Neural cell (in vitro differentiated cells): Measurements from ENCODE around the gene SCUBE1.

ENCODE experiments used
- CTCF ChIP-seq: fragments of 450-650 bp; IDR thresholded peaks from 2 replicates; pipeline ENCODE4 v1.5.1; 2014; ENCODE audit warnings: antibody characterized with exemption, mild to moderate bottlenecking, moderate library complexity; ENCODE audit not compliant: poor library complexity, severe bottlenecking
- EZH2 ChIP-seq: fragments of 200-600, 300-800 bp; shearing (Covaris generic), sonication (generic); IDR thresholded peaks from 2 replicates; pipeline ENCODE4 v1.6.1; 2014; ENCODE audit warnings: antibody characterized with exemption, low read length, borderline replicate concordance, mild to moderate bottlenecking; ENCODE audit not compliant: insufficient read depth, poor library complexity, severe bottlenecking
- POLR2AphosphoS5 ChIP-seq: IDR thresholded peaks from 2 replicates; pipeline ENCODE4 v1.6.1; 2012
- REST ChIP-seq: IDR thresholded peaks from 2 replicates; pipeline ENCODE4 v1.6.1; 2012; ENCODE audit warnings: borderline replicate concordance

- TF ChIP-seq CTCF (no peak), EZH2 (no peak), REST (no peak), POLR2AphosphoS5 (no peak)
These were observed 178.5 kb downstream of the SCUBE1 start for GRCh38 chr22:43164636-43165035.
